ENCODE results near the gene CLIC3.

The CLIC3 gene

GRCh38 chr9:136963341-136963740 lies 33.0 kb downstream of the CLIC3 start:
- no peak for DNase-seq

GRCh38 chr9:136962701-136963248 lies 33.6 kb downstream of the CLIC3 start:
- DNase-seq, result no peak

- DNase-seq, result no peak
Observed at GRCh38 chr9:136962163-136962562, 34.2 kb downstream of the CLIC3 start.

- DNase-seq, result no peak
Observed at GRCh38 chr9:136961279-136962065, 34.9 kb downstream of the CLIC3 start.

- no peak for DNase-seq
Observed at GRCh38 chr9:136960938-136961275, 35.5 kb downstream of the CLIC3 start.

- peak in 2 of 5 experiments; percentile 57 to 62 for DNase-seq
Observed at GRCh38 chr9:136960212-136960937, 36.0 kb downstream of the CLIC3 start.

GRCh38 chr9:136958898-136959850 lies 37.2 kb downstream of the CLIC3 start:
- no peak for DNase-seq

- DNase-seq, result no peak
Observed at GRCh38 chr9:136958473-136958872, 37.9 kb downstream of the CLIC3 start.

- DNase-seq, result no peak
Observed at GRCh38 chr9:136957901-136958300, 38.5 kb downstream of the CLIC3 start.

- DNase-seq, result no peak
Observed at GRCh38 chr9:136957461-136957860, 38.9 kb downstream of the CLIC3 start.

- DNase-seq, result no peak
Observed at GRCh38 chr9:136956604-136957003, 39.8 kb downstream of the CLIC3 start.

- DNase-seq, result no peak
Observed at GRCh38 chr9:136955943-136956335, 40.4 kb downstream of the CLIC3 start.

- DNase-seq, result peak in 1 of 5 experiments; percentile 1
Observed at GRCh38 chr9:136955202-136955942, 41.0 kb downstream of the CLIC3 start.

- peak in 1 of 5 experiments; percentile 2 for DNase-seq
Observed at GRCh38 chr9:136954270-136955083, 41.9 kb downstream of the CLIC3 start.

- peak in 1 of 5 experiments; percentile 2 for DNase-seq
Observed at GRCh38 chr9:136953771-136954269, 42.5 kb downstream of the CLIC3 start.

GRCh38 chr9:136952876-136953770 lies 43.2 kb downstream of the CLIC3 start:
- no peak for DNase-seq

GRCh38 chr9:136952321-136952850 lies 44.0 kb downstream of the CLIC3 start:
- peak in 1 of 5 experiments; percentile 2 for DNase-seq

GRCh38 chr9:136951541-136952320 lies 44.6 kb downstream of the CLIC3 start, which contains the start of gene LCN12:
LCN12 (plus strand) TSS chr9:136952273; CDS start chr9:136952328, 55 bp downstream.
- peak in 1 of 5 experiments; percentile 1 for DNase-seq

Data from T-helper 2 cell (primary cell).